GM18858 (cell line): ENCODE data around the gene FITM2.
"Not testable (repeated sequence)": the region's sequence is repeated elsewhere in the genome, so short reads cannot be mapped to it uniquely, and the experiment has no call there.

Experiments
- ATAC-seq: cut with Tn5 transposase; IDR thresholded peaks from one replicate; pipeline ENCODE4 v1.9.1; 2021; ENCODE audit not compliant: unreplicated experiment

FITM2 gene

GRCh38 chr20:44334306-44334705 is 23.3 kb upstream of the FITM2 start:
- no peak for ATAC-seq

GRCh38 chr20:44331201-44331600 is 20.2 kb upstream of the FITM2 start:
- no peak for ATAC-seq

- ATAC-seq = no peak
These were observed 17.4 kb upstream of the FITM2 start for GRCh38 chr20:44328428-44328827.

GRCh38 chr20:44327748-44328147 is 16.7 kb upstream of the FITM2 start:
- not testable (repeated sequence) for ATAC-seq

GRCh38 chr20:44326391-44327159 is 15.6 kb upstream of the FITM2 start:
- ATAC-seq = no peak

GRCh38 chr20:44324343-44324742 is 13.3 kb upstream of the FITM2 start:
- no peak for ATAC-seq

- ATAC-seq = no peak
These were observed 8.9 kb upstream of the FITM2 start for GRCh38 chr20:44319839-44320422.

- no peak for ATAC-seq
These were observed 3.9 kb upstream of the FITM2 start for GRCh38 chr20:44314870-44315269.

GRCh38 chr20:44309763-44310663 is 989 bp downstream of the FITM2 start:
- no peak for ATAC-seq

- ATAC-seq = no peak
These were observed 4.1 kb downstream of the FITM2 start for GRCh38 chr20:44306927-44307326.

- no peak for ATAC-seq
These were observed 6.6 kb downstream of the FITM2 start for GRCh38 chr20:44304383-44304782.

- no peak for ATAC-seq
These were observed 8.3 kb downstream of the FITM2 start for GRCh38 chr20:44302736-44303135.

- ATAC-seq = no peak
These were observed 8.9 kb downstream of the FITM2 start for GRCh38 chr20:44302026-44302669.

- ATAC-seq = no peak
These were observed 9.7 kb downstream of the FITM2 start for GRCh38 chr20:44301285-44301684.

GRCh38 chr20:44299011-44299535 is 11.9 kb downstream of the FITM2 start:
- ATAC-seq = not testable (repeated sequence)

GRCh38 chr20:44297721-44298120 is 13.3 kb downstream of the FITM2 start:
- ATAC-seq = no peak

GRCh38 chr20:44296011-44296410 is 15.0 kb downstream of the FITM2 start:
- no peak for ATAC-seq

GRCh38 chr20:44291754-44292153 is 19.2 kb downstream of the FITM2 start:
- no peak for ATAC-seq

- ATAC-seq = no peak
These were observed 22.8 kb downstream of the FITM2 start for GRCh38 chr20:44288252-44288651.

GRCh38 chr20:44287272-44288097 is 23.5 kb downstream of the FITM2 start:
- no peak for ATAC-seq
